HG03139 (cell line): ENCODE results near the gene KCTD1.

ENCODE experiments used
- ATAC-seq: cut with Tn5 transposase; IDR thresholded peaks from one replicate; pipeline ENCODE4 v1.9.1; 2021; ENCODE audit not compliant: unreplicated experiment

The KCTD1 gene

GRCh38 chr18:26549263-26550094 lies 1.1 kb upstream of the KCTD1 start:
- no peak for ATAC-seq

DNA sequence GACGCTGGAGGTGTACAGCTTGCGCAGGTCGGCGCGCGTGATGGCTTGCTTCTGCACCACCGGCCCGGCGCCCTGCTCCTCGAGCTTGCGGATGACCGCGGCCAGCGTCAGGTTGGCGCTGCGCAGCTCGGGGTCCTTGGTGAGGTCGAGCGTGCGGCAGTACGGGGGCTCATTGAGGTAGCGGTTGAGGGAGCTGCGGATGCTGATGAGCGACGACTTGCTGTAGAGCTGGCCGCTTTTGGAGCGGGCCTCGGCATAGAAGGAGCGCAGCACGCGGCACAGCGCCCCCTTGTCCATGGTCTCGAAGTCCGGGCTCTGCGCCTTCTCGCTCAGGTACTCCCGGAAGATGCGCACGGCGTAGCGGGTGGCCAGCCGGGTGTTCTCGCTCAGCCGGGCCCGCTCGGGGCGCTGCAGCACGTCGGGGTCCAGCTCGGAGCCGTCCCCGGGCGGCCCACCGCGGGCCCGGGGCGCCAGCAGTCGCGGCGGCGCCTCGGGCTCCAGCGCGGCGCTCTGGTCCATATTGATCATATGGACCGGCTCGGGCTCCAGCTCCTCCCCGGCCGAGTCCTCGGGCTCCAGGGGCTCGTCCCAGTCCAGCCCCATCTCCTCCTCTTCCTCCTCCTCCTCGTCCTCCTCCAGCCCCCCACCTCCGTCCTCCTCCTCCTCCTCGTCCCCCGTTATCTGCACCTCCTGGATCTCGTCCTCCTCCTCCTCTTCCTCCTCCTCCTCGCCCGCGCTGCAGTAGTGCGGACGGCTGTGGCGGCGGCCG lies 523 bp downstream of the KCTD1 start:
- ATAC-seq: peak; percentile 65

DNA sequence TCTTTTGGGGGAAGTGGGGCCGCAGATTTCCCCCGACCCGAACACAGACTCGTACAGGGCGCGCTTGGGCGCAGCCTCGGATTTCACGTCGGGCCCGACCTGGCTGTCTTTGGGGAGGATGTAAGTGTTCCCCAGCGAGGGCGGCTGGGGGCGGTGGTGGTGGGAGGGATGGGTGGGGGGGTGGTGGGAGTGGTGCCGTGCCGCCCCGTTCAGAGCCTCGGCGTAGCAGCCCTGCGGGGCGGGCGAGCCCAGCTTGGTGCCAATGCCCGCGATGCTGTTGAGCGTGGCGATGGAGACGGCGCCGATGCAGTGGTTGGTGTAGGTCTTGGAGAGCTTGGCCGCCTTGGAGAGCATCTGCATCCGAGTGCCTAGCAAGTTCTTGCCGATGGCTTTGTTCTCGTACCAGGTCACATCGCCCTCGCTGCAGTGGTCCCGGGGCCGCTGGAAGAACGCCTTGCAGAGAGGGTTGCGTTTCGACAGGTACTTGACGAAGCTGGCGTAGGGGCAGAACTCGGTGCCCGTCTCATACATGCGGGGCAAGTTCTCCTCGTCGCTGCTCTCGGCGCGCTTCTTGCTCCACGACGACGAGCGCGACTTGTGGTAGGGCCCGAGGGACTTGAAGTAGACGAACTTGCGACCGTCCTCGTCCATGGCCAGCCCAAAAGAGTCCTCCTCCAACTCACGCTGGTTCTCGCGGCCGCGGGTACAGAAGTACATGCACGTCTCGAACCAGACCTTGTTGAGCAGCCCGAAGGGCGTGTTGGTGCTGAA lies 1.3 kb downstream of the KCTD1 start:
- no peak for ATAC-seq

- no peak for ATAC-seq
Observed at GRCh38 chr18:26546170-26546874, 2.0 kb downstream of the KCTD1 start.

DNA sequence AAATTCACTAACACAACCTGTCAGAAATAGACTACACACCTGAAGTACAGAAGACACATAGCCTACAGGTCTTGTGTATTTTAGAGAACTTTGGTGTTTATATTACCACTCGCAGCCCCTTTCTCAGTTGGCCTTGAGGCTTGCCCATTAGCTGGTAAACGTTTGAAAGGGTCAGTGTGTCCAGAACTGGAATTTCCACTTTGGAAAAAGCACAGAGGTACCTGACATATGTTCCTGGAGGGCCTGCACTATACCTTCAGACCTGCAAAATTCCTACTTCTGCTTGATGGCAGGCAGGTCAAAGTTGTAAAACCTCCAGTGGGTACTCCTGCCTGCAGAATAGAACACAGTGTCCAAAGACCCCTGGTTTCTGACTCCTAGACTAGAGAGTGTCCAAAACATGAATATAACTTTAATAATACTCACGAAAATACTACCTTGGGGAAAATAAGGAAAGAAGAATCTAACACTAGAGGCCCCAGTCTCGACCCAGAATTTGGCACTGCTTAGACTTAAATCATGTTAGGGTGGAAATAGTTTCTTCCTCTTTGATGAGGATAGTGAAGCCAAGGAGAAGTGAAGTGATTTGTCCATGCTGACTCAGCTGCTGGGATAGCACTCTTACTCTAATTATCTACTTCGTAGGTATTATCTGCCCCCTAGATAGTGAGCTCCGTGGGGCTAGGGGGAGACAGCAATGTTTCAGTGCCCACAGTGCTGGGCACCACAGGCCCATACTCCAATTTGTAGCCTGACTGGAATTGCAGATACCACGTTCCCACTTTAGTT lies 2.8 kb downstream of the KCTD1 start:
- ATAC-seq: no peak

DNA sequence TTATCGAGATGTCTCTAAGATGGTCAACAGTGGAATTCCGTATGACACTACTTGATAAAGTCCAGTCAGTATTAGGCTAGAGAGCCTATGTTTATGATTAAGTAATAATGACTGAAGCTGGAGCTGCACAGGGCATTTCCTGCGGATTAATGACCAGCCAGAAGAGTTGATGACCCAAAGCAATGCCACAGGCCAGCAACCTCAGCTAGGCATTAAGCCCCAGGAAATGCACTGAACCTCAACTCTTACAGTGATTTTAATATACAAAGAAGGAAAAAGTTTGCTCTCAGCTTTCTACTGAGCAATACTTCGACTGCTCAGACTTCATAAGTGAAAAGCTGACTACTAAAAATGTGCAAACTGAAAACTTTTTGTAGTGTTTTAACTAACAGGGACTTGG lies 3.9 kb downstream of the KCTD1 start:
- no peak for ATAC-seq

DNA sequence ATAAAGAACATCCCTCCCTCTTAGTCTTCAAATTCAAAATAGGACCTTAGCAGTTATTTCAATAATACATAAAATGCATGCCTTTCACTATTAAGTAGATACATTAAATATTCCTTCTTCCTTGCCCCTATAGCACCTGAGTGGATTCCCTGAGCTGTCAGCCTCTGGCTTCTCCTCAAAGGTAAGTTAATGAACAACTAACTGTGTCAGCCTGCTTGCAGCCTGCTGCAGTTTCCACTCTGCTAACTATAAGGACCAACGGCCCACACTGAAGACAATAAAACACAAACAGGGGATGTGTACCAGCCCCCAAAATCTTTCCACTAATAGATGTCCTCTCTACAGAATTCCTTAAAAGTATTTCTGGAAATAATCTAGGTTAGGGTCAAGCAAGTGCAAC lies 5.0 kb downstream of the KCTD1 start:
- no peak for ATAC-seq

DNA sequence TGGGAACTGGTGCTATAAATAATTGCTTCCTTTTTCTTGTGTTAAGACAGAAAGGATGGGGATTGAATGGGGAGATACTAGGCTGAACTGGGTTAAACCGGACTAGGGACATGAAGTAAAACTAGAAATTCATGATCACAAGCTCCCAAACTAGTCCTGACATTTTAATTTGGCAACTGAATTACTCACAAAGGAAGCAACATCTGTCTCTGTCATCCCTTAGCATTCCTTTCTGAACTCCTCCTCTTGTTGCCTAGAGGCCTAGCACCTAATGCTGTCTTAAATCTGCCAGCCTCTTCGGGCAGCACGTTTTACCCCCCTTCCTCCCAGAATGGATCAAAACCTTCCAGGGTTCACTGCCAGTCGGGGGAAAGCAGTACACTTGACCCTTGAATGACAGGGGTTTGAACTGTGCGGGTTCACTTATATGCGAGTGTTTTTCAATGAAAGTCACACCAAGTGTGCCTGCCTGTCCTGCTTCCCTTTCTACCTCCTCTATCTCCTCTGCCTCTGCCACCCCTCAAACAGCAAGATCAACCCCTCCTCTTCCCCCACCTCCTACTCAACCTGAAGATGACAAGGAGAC lies 8.2 kb downstream of the KCTD1 start:
- ATAC-seq: no peak

- no peak for ATAC-seq
Observed at GRCh38 chr18:26538524-26538923, 9.8 kb downstream of the KCTD1 start.

DNA sequence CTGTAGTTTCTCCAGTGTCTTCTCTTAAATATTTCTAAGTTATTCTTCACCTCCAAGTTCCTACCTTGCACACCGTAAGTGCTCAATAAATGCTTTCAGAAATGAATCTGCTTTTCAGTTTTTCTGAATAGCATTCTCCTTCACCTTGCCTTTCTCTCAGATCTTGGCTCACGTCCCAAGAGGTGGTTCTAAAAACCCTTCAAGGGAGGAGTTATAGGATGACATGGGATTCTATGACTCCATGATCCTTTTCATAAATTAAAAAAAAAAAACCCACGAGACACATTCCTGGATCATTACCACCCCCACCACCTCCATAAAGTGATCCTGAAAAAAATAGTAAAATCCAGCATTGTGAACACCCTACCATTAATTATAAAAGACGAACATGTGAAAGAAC lies 11.7 kb downstream of the KCTD1 start:
- no peak for ATAC-seq

DNA sequence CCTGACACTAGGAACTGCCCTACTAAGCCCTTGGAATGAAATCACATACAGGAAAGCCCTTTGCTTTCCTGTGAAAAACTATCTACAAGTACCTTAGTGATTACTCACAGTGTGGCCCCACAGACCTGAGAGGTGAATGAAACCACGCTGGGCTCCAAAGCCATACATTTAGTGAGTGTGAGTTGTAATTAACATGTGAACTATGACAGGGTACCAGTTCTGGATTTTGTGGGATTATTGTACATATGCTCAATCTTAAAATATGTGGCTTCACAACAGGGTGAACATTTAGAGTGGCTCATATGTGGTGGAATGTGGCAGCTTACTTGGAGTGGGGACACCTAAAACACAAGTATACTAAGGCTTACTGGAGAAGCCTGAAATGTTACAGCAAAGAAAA lies 12.3 kb downstream of the KCTD1 start:
- ATAC-seq: no peak

GRCh38 chr18:26535630-26536029 lies 12.7 kb downstream of the KCTD1 start:
- ATAC-seq: no peak

DNA sequence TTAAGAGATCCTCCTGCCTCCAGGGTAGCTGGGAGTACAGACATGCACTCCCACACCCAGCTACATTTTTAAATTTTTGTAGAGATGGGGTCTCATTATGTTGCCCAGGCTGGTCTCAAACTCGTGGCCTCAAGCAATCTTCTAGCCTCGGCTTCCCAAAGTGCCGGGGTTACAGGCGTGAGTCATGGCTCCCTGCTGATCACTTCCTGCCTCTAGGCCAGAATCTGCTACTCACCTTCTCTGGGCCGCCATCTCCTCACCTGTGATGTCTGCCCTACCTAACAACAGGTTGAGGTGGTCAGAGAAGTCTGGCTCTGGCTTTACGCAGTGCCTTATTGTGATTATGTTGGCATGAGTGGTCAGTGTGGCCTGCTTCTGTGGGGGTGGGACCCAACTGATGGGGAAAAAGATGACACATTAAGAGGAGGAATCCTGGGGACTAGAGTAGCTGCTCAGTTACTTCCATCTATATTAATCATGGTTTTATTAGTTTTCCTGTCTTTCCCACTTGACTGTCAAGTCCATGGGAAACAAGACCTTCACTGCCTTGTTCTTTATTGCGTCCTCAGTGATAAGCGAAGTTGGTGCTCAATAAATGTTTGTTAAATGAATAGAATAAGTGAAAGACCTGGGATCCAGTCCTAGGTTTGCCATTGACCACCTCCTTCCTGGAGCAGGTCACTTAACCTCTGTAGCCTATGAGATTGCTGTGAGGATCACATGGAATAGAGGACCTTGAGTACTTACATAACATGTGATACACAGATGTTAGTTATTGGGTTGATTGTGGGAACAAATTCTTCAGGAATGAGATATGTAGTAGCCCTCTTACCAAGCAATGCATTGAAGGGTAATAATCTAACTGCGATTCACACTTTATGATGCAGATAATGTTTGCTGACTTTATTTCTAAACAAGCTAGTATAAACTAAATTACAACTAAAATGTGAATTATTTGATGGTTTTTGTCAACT lies 15.7 kb downstream of the KCTD1 start:
- ATAC-seq: no peak

- no peak for ATAC-seq
Observed at GRCh38 chr18:26531605-26532298, 16.6 kb downstream of the KCTD1 start.

DNA sequence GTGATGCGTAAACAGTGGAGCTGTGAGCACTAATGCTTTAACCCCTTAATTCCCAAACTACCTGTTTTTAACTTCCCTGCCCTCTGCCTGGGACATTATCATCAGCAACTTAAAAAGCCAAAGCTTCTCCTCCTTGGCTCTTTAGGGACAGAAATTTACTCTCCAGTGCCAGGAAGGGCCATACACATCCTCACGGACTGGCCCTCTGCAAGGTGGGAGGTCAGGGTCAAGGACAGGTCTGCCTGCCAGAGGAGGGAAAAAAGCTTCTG lies 21.5 kb downstream of the KCTD1 start:
- ATAC-seq: no peak

- no peak for ATAC-seq
Observed at GRCh38 chr18:26526128-26526965, 22.0 kb downstream of the KCTD1 start.
